NCI-H2029 (cell line): ENCODE results near the gene CDK14.
"Not testable (repeated sequence)": the region's sequence is repeated elsewhere in the genome, so short reads cannot be mapped to it uniquely, and the experiment has no call there.

Experiments used
- DNase-seq: peaks from one replicate; lab custom pipeline; 2025; lab: John Stamatoyannopoulos, UW

The CDK14 gene

GRCh38 chr7:90756366-90756765, 160.2 kb downstream of the CDK14 start:
- no peak for DNase-seq

GRCh38 chr7:90757565-90757950, 161.4 kb downstream of the CDK14 start:
- not testable (repeated sequence) for DNase-seq

- no peak for DNase-seq
Measured at GRCh38 chr7:90758933-90759562, 162.9 kb downstream of the CDK14 start.

- DNase-seq, result no peak
Measured at GRCh38 chr7:90759710-90760109, 163.6 kb downstream of the CDK14 start.

GRCh38 chr7:90760892-90761291, 164.8 kb downstream of the CDK14 start:
- no peak for DNase-seq

GRCh38 chr7:90761584-90761983, 165.5 kb downstream of the CDK14 start:
- no peak for DNase-seq

- no peak for DNase-seq
Measured at GRCh38 chr7:90763108-90763507, 167.0 kb downstream of the CDK14 start.

GRCh38 chr7:90764848-90765570, 168.9 kb downstream of the CDK14 start:
- DNase-seq, result no peak

GRCh38 chr7:90766814-90767564, 170.9 kb downstream of the CDK14 start:
- DNase-seq, result no peak

- DNase-seq, result no peak
Measured at GRCh38 chr7:90768301-90768700, 172.2 kb downstream of the CDK14 start.

GRCh38 chr7:90769036-90769435, 172.9 kb downstream of the CDK14 start:
- DNase-seq, result no peak

- not testable (repeated sequence) for DNase-seq
Measured at GRCh38 chr7:90769566-90769965, 173.4 kb downstream of the CDK14 start.

- no peak for DNase-seq
Measured at GRCh38 chr7:90771281-90771680, 175.2 kb downstream of the CDK14 start.

GRCh38 chr7:90772410-90772809, 176.3 kb downstream of the CDK14 start:
- DNase-seq, result no peak

GRCh38 chr7:90773269-90773668, 177.1 kb downstream of the CDK14 start:
- no peak for DNase-seq

GRCh38 chr7:90774706-90775105, 178.6 kb downstream of the CDK14 start:
- no peak for DNase-seq

- no peak for DNase-seq
Measured at GRCh38 chr7:90775383-90775965, 179.4 kb downstream of the CDK14 start.

- no peak for DNase-seq
Measured at GRCh38 chr7:90777041-90777440, 180.9 kb downstream of the CDK14 start.

GRCh38 chr7:90777465-90777864, 181.3 kb downstream of the CDK14 start:
- DNase-seq, result no peak

- no peak for DNase-seq
Measured at GRCh38 chr7:90777886-90778285, 181.8 kb downstream of the CDK14 start.

- DNase-seq, result no peak
Measured at GRCh38 chr7:90788052-90788451, 191.9 kb downstream of the CDK14 start.

GRCh38 chr7:90789736-90790306, 193.7 kb downstream of the CDK14 start:
- no peak for DNase-seq
